NOMO-1 treated with dmso at 0.1 percent for 144 hours (cell line): ENCODE measurements around the gene ASIC2.

Source experiments
- DNase-seq: peaks from one replicate; lab custom pipeline; 2025; ENCODE audit not compliant: unreplicated experiment; lab: John Stamatoyannopoulos, UW

ASIC2 gene

GRCh38 chr17:33258296-33258695, 34.8 kb downstream of the ASIC2 start:
- no peak for DNase-seq

GRCh38 chr17:33245183-33245582, 47.9 kb downstream of the ASIC2 start:
- DNase-seq, result no peak

- no peak for DNase-seq
Observed at GRCh38 chr17:33243732-33244131, 49.4 kb downstream of the ASIC2 start.

GRCh38 chr17:33242375-33243124, 50.5 kb downstream of the ASIC2 start:
- DNase-seq, result no peak

GRCh38 chr17:33241390-33241789, 51.7 kb downstream of the ASIC2 start:
- no peak for DNase-seq

- DNase-seq, result no peak
Observed at GRCh38 chr17:33240362-33240761, 52.7 kb downstream of the ASIC2 start.

GRCh38 chr17:33239702-33240101, 53.4 kb downstream of the ASIC2 start:
- no peak for DNase-seq

GRCh38 chr17:33234930-33235685, 58.0 kb downstream of the ASIC2 start:
- no peak for DNase-seq

GRCh38 chr17:33234233-33234632, 58.9 kb downstream of the ASIC2 start:
- DNase-seq, result no peak

GRCh38 chr17:33233811-33234177, 59.3 kb downstream of the ASIC2 start:
- DNase-seq, result no peak

GRCh38 chr17:33229499-33229898, 63.6 kb downstream of the ASIC2 start:
- DNase-seq, result no peak

GRCh38 chr17:33229028-33229427, 64.1 kb downstream of the ASIC2 start:
- DNase-seq, result no peak

GRCh38 chr17:33228548-33228947, 64.5 kb downstream of the ASIC2 start:
- DNase-seq, result no peak

GRCh38 chr17:33227911-33228310, 65.2 kb downstream of the ASIC2 start:
- DNase-seq, result no peak

GRCh38 chr17:33225994-33226393, 67.1 kb downstream of the ASIC2 start:
- DNase-seq, result no peak

GRCh38 chr17:33225509-33225908, 67.6 kb downstream of the ASIC2 start:
- DNase-seq, result no peak

GRCh38 chr17:33220036-33220435, 73.1 kb downstream of the ASIC2 start:
- DNase-seq, result no peak

GRCh38 chr17:33218698-33219601, 74.1 kb downstream of the ASIC2 start:
- DNase-seq, result no peak

GRCh38 chr17:33217891-33218290, 75.2 kb downstream of the ASIC2 start:
- no peak for DNase-seq

- DNase-seq, result no peak
Observed at GRCh38 chr17:33214996-33215395, 78.1 kb downstream of the ASIC2 start.

- no peak for DNase-seq
Observed at GRCh38 chr17:33210285-33210684, 82.8 kb downstream of the ASIC2 start.

- no peak for DNase-seq
Observed at GRCh38 chr17:33209671-33210070, 83.4 kb downstream of the ASIC2 start.
